ENCODE data around the gene TIRAP. TPM values are rescaled to one million over a fixed set of nuclear protein-coding genes. Genes with fewer than 3 reads are reported as not detected.

TIRAP gene
- total and polyA plus RNA-seq, 2 of the 8 experiments (the other 6 are each of a cell fraction or from before 2014, with no cell fraction given) = 5.3 TPM

DNA sequence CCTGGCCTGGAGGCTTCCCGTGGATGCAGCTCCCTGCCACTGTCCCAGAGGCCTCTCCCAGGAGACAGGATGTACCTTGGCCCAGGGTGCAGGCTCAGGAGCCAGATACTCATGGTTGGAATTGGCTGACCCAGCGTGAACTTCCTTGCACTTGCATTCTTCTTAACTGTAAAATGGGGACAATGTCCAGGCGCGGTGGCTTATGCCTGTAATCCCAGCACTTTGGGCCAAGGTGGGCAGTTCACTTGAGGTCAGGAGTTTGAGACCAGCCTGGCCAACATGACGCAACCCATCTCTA lies 52.5 kb downstream of the TIRAP start (continued):
- TF ChIP-seq, protein P1, sequence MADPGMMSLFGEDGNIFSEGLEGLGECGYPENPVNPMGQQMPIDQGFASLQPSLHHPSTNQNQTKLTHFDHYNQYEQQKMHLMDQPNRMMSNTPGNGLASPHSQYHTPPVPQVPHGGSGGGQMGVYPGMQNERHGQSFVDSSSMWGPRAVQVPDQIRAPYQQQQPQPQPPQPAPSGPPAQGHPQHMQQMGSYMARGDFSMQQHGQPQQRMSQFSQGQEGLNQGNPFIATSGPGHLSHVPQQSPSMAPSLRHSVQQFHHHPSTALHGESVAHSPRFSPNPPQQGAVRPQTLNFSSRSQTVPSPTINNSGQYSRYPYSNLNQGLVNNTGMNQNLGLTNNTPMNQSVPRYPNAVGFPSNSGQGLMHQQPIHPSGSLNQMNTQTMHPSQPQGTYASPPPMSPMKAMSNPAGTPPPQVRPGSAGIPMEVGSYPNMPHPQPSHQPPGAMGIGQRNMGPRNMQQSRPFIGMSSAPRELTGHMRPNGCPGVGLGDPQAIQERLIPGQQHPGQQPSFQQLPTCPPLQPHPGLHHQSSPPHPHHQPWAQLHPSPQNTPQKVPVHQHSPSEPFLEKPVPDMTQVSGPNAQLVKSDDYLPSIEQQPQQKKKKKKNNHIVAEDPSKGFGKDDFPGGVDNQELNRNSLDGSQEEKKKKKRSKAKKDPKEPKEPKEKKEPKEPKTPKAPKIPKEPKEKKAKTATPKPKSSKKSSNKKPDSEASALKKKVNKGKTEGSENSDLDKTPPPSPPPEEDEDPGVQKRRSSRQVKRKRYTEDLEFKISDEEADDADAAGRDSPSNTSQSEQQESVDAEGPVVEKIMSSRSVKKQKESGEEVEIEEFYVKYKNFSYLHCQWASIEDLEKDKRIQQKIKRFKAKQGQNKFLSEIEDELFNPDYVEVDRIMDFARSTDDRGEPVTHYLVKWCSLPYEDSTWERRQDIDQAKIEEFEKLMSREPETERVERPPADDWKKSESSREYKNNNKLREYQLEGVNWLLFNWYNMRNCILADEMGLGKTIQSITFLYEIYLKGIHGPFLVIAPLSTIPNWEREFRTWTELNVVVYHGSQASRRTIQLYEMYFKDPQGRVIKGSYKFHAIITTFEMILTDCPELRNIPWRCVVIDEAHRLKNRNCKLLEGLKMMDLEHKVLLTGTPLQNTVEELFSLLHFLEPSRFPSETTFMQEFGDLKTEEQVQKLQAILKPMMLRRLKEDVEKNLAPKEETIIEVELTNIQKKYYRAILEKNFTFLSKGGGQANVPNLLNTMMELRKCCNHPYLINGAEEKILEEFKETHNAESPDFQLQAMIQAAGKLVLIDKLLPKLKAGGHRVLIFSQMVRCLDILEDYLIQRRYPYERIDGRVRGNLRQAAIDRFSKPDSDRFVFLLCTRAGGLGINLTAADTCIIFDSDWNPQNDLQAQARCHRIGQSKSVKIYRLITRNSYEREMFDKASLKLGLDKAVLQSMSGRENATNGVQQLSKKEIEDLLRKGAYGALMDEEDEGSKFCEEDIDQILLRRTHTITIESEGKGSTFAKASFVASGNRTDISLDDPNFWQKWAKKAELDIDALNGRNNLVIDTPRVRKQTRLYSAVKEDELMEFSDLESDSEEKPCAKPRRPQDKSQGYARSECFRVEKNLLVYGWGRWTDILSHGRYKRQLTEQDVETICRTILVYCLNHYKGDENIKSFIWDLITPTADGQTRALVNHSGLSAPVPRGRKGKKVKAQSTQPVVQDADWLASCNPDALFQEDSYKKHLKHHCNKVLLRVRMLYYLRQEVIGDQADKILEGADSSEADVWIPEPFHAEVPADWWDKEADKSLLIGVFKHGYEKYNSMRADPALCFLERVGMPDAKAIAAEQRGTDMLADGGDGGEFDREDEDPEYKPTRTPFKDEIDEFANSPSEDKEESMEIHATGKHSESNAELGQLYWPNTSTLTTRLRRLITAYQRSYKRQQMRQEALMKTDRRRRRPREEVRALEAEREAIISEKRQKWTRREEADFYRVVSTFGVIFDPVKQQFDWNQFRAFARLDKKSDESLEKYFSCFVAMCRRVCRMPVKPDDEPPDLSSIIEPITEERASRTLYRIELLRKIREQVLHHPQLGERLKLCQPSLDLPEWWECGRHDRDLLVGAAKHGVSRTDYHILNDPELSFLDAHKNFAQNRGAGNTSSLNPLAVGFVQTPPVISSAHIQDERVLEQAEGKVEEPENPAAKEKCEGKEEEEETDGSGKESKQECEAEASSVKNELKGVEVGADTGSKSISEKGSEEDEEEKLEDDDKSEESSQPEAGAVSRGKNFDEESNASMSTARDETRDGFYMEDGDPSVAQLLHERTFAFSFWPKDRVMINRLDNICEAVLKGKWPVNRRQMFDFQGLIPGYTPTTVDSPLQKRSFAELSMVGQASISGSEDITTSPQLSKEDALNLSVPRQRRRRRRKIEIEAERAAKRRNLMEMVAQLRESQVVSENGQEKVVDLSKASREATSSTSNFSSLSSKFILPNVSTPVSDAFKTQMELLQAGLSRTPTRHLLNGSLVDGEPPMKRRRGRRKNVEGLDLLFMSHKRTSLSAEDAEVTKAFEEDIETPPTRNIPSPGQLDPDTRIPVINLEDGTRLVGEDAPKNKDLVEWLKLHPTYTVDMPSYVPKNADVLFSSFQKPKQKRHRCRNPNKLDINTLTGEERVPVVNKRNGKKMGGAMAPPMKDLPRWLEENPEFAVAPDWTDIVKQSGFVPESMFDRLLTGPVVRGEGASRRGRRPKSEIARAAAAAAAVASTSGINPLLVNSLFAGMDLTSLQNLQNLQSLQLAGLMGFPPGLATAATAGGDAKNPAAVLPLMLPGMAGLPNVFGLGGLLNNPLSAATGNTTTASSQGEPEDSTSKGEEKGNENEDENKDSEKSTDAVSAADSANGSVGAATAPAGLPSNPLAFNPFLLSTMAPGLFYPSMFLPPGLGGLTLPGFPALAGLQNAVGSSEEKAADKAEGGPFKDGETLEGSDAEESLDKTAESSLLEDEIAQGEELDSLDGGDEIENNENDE (IDR thresholded peaks at IDR 0.05; ENCODE audit: insufficient replicate concordance, low read length) = no peak
- no peak for TF ChIP-seq RFX5 (IDR thresholded peaks at IDR 0.05; ENCODE audit: borderline replicate concordance, low read depth, low read length)
- TF ChIP-seq CTBP2 (IDR thresholded peaks at IDR 0.05; ENCODE audit: borderline replicate concordance, insufficient read depth, insufficient read length, low read length) = no peak
- TF ChIP-seq CBX5 (IDR thresholded peaks at IDR 0.05; ENCODE audit: low read depth, low read length) = no peak
- TF ChIP-seq SP4 (IDR thresholded peaks at IDR 0.05; ENCODE audit: low read length) = no peak
- TF ChIP-seq, protein P2, sequence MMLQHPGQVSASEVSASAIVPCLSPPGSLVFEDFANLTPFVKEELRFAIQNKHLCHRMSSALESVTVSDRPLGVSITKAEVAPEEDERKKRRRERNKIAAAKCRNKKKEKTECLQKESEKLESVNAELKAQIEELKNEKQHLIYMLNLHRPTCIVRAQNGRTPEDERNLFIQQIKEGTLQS (IDR thresholded peaks at IDR 0.05; ENCODE audit: insufficient read depth, low read depth, low read length) = no peak
- TF ChIP-seq, protein P3, sequence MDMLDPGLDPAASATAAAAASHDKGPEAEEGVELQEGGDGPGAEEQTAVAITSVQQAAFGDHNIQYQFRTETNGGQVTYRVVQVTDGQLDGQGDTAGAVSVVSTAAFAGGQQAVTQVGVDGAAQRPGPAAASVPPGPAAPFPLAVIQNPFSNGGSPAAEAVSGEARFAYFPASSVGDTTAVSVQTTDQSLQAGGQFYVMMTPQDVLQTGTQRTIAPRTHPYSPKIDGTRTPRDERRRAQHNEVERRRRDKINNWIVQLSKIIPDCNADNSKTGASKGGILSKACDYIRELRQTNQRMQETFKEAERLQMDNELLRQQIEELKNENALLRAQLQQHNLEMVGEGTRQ (IDR thresholded peaks at IDR 0.05; ENCODE audit: low read length) = no peak

Measured in H1 (cell line).